ENCODE measurements around the gene NRARP. TPM values are rescaled to one million over a fixed set of nuclear protein-coding genes. Genes with fewer than 3 reads are reported as not detected.
"Not testable (repeated sequence)": the region's sequence is repeated elsewhere in the genome, so short reads cannot be mapped to it uniquely, and the experiment has no call there.

NRARP gene
- total RNA-seq: 10 to 100 TPM in 2 of 3 donors, 1 to 10 TPM in 1; 7.6 to 15.6 (median 11.6) TPM

GRCh38 chr9:137302118-137302448 is at the start of gene NRARP:
Gene NRARP, minus strand, starts transcription at chr9:137302271. Its CDS starts 343 bp downstream, at chr9:137301928.
- Mint-ChIP-seq H3K9me3 (no peaks in the 10 kb centered on the region), H3K36me3 (ENCODE audit: insufficient read depth) (no peaks in the 10 kb centered on the region), H3K4me1 (ENCODE audit: low read depth) (peaks cover 14% of the 10 kb centered on the region), H3K4me3 (peak within 1 kb of the TSS; percentile 63), H3K27me3 (ENCODE audit: low read depth) (peaks cover 15% of the 10 kb centered on the region)
- ATAC-seq (peak; percentile 83 to 85), DNase-seq (peak; percentile 94)

GRCh38 chr9:137350696-137351584 is 48.9 kb upstream of the NRARP start:
- Mint-ChIP-seq H3K27me3 (ENCODE audit: low read depth) (no peaks in the 10 kb centered on the region), H3K4me1 (ENCODE audit: low read depth) (no peaks in the 10 kb centered on the region), H3K36me3 (ENCODE audit: insufficient read depth) (peaks cover 3% of the 10 kb centered on the region), H3K4me3 (no peak overlapping the region), H3K9me3 (peaks cover 3% of the 10 kb centered on the region)
- no peak for DNase-seq
- no peak for ATAC-seq

- DNase-seq: no peak
- Mint-ChIP-seq H3K36me3 (ENCODE audit: insufficient read depth) (peaks cover 5% of the 10 kb centered on the region), H3K27me3 (ENCODE audit: low read depth) (no peaks in the 10 kb centered on the region), H3K4me3 (no peak overlapping the region), H3K9me3 (peaks cover 3% of the 10 kb centered on the region), H3K4me1 (ENCODE audit: low read depth) (no peaks in the 10 kb centered on the region)
- no peak for ATAC-seq
Measured at GRCh38 chr9:137349471-137350033, 47.5 kb upstream of the NRARP start.

- Mint-ChIP-seq H3K4me1 (ENCODE audit: low read depth) (no peaks in the 10 kb centered on the region), H3K9me3 (peaks cover 3% of the 10 kb centered on the region), H3K4me3 (no peak overlapping the region), H3K36me3 (ENCODE audit: insufficient read depth) (peaks cover 7% of the 10 kb centered on the region), H3K27me3 (ENCODE audit: low read depth) (no peaks in the 10 kb centered on the region)
- no peak for DNase-seq
- no peak for ATAC-seq
Measured at GRCh38 chr9:137348769-137349470, 46.8 kb upstream of the NRARP start.

- Mint-ChIP-seq H3K4me1 (ENCODE audit: low read depth) (no peaks in the 10 kb centered on the region), H3K4me3 (no peak overlapping the region), H3K36me3 (ENCODE audit: insufficient read depth) (peaks cover 7% of the 10 kb centered on the region), H3K27me3 (ENCODE audit: low read depth) (no peaks in the 10 kb centered on the region), H3K9me3 (peaks cover 3% of the 10 kb centered on the region)
- ATAC-seq: no peak
- no peak for DNase-seq
Measured at GRCh38 chr9:137347928-137348327, 45.9 kb upstream of the NRARP start.

GRCh38 chr9:137342482-137342881 is 40.4 kb upstream of the NRARP start:
- ATAC-seq: no peak
- Mint-ChIP-seq H3K4me3 (no peak overlapping the region), H3K4me1 (ENCODE audit: low read depth) (peaks cover 3% of the 10 kb centered on the region), H3K27me3 (ENCODE audit: low read depth) (no peaks in the 10 kb centered on the region), H3K9me3 (peaks cover 3% of the 10 kb centered on the region), H3K36me3 (ENCODE audit: insufficient read depth) (peaks cover 7% of the 10 kb centered on the region)
- DNase-seq: no peak

- Mint-ChIP-seq H3K27me3 (ENCODE audit: low read depth) (no peaks in the 10 kb centered on the region), H3K9me3 (peaks cover 6% of the 10 kb centered on the region), H3K36me3 (ENCODE audit: insufficient read depth) (peaks cover 4% of the 10 kb centered on the region), H3K4me1 (ENCODE audit: low read depth) (peaks cover 3% of the 10 kb centered on the region), H3K4me3 (no peak overlapping the region)
- no peak for DNase-seq
- no peak for ATAC-seq
Measured at GRCh38 chr9:137341227-137341626, 39.2 kb upstream of the NRARP start.

GRCh38 chr9:137339908-137340462 is 37.9 kb upstream of the NRARP start:
- H3K4me1 Mint-ChIP-seq (ENCODE audit: low read depth); H3K27me3 Mint-ChIP-seq (ENCODE audit: low read depth); ATAC-seq; H3K4me3 Mint-ChIP-seq; DNase-seq; H3K36me3 Mint-ChIP-seq (ENCODE audit: insufficient read depth): not testable (repeated sequence)
- H3K9me3 Mint-ChIP-seq: peaks cover 10% of the 10 kb centered on the region

- H3K36me3 Mint-ChIP-seq (ENCODE audit: insufficient read depth): peaks cover 3% of the 10 kb centered on the region
- H3K9me3 Mint-ChIP-seq: peaks cover 10% of the 10 kb centered on the region
- H3K4me1 Mint-ChIP-seq (ENCODE audit: low read depth): peaks cover 3% of the 10 kb centered on the region
- DNase-seq: no peak
- ATAC-seq: no peak
- H3K4me3 Mint-ChIP-seq: no peak overlapping the region
- H3K27me3 Mint-ChIP-seq (ENCODE audit: low read depth): no peaks in the 10 kb centered on the region
Measured at GRCh38 chr9:137339045-137339907, 37.2 kb upstream of the NRARP start.

GRCh38 chr9:137336735-137337134 is 34.7 kb upstream of the NRARP start:
- Mint-ChIP-seq H3K36me3 (ENCODE audit: insufficient read depth) (peaks cover 2% of the 10 kb centered on the region), H3K4me3 (no peak overlapping the region), H3K4me1 (ENCODE audit: low read depth) (peaks cover 3% of the 10 kb centered on the region), H3K27me3 (ENCODE audit: low read depth) (no peaks in the 10 kb centered on the region), H3K9me3 (peaks cover 10% of the 10 kb centered on the region)
- DNase-seq: no peak
- ATAC-seq: no peak

- H3K36me3 Mint-ChIP-seq (ENCODE audit: insufficient read depth): peaks cover 2% of the 10 kb centered on the region
- ATAC-seq (no peak), DNase-seq (no peak)
- H3K27me3 Mint-ChIP-seq (ENCODE audit: low read depth): no peaks in the 10 kb centered on the region
- peaks cover 10% of the 10 kb centered on the region for H3K9me3 Mint-ChIP-seq
- H3K4me1 Mint-ChIP-seq (ENCODE audit: low read depth): no peaks in the 10 kb centered on the region
- no peak overlapping the region for H3K4me3 Mint-ChIP-seq
Measured at GRCh38 chr9:137333016-137333671, 31.1 kb upstream of the NRARP start.

- Mint-ChIP-seq H3K9me3 (peaks cover 8% of the 10 kb centered on the region), H3K27me3 (ENCODE audit: low read depth) (peaks cover 5% of the 10 kb centered on the region), H3K4me3 (no peak overlapping the region), H3K4me1 (ENCODE audit: low read depth) (peaks cover 2% of the 10 kb centered on the region), H3K36me3 (ENCODE audit: insufficient read depth) (peaks cover 2% of the 10 kb centered on the region)
- DNase-seq: no peak
- ATAC-seq: no peak
Measured at GRCh38 chr9:137331929-137332328, 29.9 kb upstream of the NRARP start.

- Mint-ChIP-seq H3K4me3 (no peak overlapping the region), H3K4me1 (ENCODE audit: low read depth) (peaks cover 10% of the 10 kb centered on the region)
- DNase-seq: no peak
Measured at GRCh38 chr9:137330689-137331088, 28.6 kb upstream of the NRARP start.

More at GRCh38 chr9:137330689-137331088, 28.6 kb upstream of the NRARP start:
- ATAC-seq: no peak
- Mint-ChIP-seq H3K36me3 (ENCODE audit: insufficient read depth) (peaks cover 2% of the 10 kb centered on the region), H3K9me3 (no peaks in the 10 kb centered on the region), H3K27me3 (ENCODE audit: low read depth) (peaks cover 16% of the 10 kb centered on the region)

All from activated T-cell treated with anti-CD3 and anti-CD28 coated beads, Interleukin-2, amount 50 U/mL, for 4 hours (primary cell).